HTR-8/SVneo (cell line): ENCODE results near the gene EAF1.
"Not testable (repeated sequence)": the region's sequence is repeated elsewhere in the genome, so short reads cannot be mapped to it uniquely, and the experiment has no call there.

Source experiments
- DNase-seq: peaks from one replicate; pipeline ENCODE4 v3.0.0; 2011; ENCODE audit warnings: low spot score, mixed read lengths; ENCODE audit not compliant: insufficient read length
- FAIRE-seq: peaks from 2 replicates; lab custom pipeline; 2011; peaks lifted over from hg19 to GRCh38; lab: Jason Lieb, UNC

The EAF1 gene

DNA sequence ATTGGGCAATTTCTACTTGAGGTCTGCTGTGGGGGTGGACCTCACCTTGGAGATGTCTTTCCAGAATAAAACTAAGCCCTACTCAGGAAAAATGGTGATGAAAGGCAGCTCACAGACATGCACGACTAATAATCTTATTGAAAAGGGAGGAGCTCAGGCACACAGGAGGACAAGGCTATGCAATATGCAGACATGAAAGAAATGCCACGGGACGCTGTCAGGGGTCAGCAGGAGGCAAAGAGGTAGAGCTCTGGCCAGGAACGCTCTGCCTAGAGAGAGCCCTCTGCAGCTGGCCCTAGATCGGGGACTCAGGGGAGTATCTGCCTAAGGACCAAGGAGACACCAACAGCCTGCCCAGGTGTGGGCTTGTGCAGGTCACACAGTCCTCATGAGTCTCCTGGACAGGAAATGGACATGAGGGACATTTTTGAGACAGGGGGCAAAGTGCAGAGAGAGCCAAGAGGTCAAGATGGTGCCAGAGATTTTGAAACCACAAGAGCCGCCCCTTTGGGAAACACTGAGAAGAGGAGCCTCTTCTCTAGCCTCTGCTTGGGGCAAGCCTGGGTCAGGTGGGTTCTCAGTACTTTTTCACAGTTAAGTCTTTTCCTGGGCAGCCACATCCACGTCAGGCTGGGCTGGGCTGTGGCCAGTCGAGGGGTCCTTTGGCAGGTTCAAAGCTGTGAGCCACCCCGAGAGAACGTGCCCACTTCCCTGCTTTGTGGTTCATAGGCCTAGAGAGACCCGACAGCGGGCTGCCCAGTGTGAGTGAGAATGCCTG, 23.2 kb downstream of the EAF1 start:
- no peak for FAIRE-seq
- no peak for DNase-seq

DNA sequence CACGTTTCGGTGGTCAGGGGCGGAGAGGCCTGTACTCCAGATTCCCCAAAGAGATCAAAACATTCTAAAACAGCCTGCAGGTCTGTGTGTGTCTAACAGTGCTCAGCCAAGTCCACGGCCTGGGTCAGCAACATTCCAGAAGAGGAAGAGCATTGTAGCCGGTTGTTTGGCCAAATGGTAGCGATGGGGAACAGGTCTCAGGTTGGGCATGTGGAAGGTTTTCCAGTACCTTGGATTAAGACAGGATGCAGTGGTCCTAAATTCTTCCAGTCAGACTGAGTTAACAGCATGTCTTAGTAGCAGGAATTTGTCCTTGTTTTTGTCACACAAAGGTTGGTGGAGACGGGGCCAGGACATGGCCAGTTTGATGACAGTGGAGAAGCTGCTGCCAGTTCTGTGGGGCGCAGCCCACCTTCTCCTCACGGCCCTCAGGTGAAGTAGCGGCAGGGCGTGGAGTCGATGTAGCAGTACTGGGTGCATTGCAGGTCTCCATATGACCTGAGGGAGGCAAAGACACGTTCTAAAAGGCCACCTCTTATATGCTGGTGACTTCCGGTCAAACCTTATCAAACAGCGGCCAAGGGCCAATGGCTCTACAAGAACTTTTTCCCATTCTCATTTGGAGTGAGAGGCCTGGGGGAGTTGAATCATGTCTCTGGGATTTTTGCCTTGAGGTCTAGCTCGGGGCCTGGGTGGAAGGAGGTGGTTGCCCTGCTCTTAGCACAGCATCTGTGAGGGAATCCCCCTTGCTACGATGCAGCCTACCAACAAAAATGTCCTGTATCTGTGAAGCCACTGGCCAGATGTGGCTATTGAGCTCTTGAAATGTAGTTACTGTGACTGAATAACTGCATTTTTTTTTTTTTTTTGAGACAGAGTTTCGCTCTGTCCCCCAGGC, 24.1 kb downstream of the EAF1 start:
- no peak for DNase-seq
- FAIRE-seq = no peak

DNA sequence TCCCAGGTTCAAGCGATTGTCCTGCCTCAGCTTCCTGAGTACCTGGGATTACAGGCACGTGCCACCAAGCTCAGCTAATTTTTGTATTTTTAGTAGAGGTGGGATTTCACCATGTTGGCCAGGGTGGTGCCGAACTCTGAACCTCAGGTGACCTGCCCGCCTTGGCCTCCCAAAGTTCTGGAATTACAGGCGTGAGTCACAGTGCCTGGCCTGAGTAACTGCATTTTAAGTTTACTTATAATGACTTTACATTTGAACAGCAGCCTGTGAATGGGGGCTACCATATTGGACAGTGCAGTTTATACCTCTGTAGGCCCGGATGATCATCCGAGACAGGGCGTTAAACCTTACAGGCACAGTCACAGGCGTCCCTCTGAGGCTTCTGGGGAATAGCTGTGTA, 24.8 kb downstream of the EAF1 start:
- FAIRE-seq = no peak
- DNase-seq = no peak

DNA sequence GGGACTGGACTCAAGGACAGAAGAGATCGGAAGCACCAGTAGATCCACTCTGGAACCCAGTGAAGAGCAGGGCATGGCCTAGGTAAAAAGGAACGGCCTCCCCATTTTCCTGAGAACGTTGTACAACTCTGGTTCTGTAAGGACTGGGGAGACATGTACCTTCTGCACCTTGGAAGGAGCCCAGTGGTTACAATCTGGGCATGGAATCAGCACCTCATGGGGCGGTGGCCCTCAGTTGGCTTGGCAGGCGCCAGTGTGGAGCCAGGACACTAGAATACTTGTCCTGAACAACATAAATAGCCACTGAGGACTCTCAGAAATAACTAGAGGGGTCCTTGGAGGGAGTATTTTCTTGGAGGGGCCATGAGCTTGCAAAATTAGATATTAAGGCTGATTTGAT, 25.6 kb downstream of the EAF1 start:
- FAIRE-seq (no peak), DNase-seq (no peak)

DNA sequence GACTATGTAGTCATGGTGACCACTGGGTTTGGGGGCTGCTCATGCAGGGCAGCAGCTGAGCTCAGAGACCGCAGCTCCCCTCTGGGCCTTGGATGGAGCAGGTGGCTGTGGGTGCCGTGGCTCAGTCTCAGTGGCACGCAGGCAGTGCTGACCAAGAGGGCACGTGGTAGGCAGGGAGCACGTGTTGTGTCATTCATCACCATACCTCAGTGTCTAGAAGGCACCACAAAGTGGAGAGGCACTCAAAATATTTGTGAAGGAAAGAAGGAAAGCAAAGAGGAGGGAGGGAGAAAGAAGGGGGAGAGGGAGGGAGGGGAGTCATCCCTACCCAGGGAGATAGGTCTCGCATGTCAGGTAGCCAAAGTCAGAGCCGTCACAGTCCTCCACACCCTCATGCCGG, 26.1 kb downstream of the EAF1 start:
- DNase-seq (no peak), FAIRE-seq (peak; percentile 9)

DNA sequence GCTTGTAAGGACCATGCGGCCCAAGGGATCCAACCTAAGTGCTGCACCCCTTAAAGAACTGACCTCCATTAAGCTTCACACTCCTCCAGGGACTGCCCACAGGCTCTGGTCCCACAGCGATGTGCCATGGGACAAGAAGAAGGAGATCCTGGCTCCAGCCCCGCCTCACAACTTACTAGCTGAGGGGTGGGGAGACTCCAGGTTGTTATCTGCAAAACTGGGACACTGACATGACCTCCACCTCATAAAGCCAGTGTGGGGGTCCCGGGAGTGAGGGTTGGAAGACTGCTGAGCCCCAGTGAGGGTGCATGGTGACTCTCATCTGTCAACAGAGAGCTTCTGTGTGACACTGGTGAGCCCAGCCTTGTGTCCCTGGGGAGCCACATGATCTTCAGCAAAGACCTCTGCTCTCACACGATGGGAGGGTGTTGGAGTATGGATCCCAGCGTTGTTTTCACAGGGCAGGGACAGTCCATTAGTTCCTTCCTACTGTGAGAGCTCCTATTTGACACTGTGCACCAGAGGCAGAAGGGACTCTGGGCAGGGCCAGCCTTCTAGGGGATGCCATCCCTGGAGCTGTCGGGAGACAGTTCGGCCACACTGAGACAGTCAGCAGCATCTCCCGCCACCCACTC, 26.7 kb downstream of the EAF1 start:
- FAIRE-seq = no peak
- DNase-seq = no peak

DNA sequence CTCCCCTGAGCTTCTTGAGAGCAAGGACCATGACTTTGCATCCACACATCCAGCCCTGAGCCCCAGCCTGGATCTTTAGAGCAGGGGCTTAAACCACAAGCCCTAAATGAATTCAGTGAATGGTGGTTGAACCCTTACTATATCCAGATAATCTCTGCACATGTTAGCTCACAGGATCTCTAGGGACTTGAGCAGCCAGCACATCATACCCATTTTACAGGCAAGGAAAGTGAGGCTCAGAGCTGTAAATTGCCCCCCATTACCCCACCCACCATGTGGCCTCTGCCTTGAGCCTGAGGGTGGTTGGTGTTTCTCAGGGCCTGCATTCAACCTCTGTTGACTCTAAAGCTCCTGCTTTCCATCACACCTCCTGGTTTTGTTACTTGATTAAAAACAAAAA, 27.6 kb downstream of the EAF1 start:
- no peak for FAIRE-seq
- no peak for DNase-seq

DNA sequence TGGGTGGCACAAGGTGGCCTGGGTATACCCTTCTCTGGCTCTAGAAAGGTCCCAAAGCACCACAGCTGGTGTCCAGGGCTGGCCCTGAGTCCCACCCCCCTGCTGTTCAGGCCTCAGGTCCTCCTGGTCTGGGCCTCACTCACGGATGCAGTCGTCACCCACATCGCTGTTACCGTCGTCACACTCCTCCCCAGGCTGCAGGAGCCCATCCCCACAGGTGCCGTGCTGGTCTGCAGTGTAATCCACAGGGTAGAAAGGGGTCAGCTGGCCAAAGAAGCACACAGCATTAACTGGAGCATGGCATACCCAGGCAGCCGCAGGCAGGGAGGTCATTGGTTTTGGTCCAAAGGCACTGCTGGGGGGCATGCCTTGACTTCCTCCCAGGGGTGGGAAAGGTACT, 28.4 kb downstream of the EAF1 start:
- FAIRE-seq (no peak), DNase-seq (no peak)

DNA sequence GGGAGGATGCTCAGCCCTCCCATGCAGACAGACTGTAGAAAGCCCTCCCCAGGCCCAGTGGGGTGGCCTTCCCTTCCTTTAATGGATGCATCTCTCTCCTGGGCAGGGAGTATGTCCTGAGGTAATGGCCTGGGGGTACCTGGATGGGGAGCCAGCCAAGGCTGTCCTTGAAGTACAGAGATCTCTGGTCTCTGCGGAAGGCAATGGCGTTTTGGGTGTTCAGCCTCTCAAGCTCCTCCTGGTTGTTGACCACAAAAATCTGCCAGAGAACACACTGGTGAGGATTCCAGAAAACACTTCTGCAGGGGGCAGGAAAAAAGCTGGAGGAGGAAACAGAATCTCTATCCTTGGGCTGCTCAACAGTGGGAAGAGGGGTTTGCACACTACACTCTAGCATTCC, 28.9 kb downstream of the EAF1 start:
- FAIRE-seq (no peak), DNase-seq (no peak)

DNA sequence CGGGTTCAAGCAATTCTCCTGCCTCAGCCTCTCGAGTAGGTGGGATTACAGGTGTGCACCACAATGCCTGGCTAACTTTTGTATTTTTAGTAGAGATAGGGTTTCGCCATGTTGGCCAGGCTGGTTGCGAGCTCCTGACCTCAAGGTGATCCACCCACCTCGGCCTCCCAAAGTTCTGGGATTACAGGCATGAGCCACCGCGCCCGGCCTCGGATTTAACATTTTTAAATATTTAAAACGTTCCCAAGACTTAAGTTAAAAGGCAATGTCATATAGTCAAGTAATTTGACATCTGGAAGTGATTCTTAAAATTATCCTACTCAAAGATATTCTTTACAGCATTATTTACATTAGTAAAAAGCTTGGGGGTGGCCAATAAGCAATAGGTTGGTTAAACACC, 29.5 kb downstream of the EAF1 start:
- DNase-seq = not testable (repeated sequence)

DNA sequence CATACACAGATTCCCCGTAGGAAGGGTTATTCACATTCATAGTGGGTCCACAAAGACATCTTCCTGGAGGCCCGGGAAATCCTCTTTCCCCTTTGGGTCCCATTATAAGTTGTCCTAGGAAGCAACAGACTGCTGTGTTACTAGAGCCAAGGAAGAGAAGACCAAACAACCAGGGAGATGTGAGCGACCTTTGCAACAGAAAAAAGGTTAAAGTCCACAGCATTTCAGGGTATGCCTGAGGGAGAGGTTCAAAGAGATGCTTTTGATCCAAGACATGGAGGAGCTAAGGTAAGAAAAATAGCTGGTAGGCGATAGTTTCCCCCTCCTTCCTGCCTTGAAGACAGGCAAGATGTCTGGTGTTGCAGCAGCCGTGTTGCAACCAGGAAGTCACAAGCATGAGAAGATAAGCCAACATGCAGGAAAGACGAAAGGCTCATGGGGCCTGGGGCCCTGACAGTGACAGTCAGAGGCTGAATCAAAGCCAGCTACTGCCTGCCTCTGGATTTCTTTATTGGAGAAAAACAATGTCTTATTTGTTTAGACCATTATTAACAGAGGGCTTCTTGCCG, 30.9 kb downstream of the EAF1 start:
- no peak for DNase-seq
- no peak for FAIRE-seq

More for the DNA sequence above, 29.5 kb downstream of the EAF1 start:
- not testable (repeated sequence) for FAIRE-seq

DNA sequence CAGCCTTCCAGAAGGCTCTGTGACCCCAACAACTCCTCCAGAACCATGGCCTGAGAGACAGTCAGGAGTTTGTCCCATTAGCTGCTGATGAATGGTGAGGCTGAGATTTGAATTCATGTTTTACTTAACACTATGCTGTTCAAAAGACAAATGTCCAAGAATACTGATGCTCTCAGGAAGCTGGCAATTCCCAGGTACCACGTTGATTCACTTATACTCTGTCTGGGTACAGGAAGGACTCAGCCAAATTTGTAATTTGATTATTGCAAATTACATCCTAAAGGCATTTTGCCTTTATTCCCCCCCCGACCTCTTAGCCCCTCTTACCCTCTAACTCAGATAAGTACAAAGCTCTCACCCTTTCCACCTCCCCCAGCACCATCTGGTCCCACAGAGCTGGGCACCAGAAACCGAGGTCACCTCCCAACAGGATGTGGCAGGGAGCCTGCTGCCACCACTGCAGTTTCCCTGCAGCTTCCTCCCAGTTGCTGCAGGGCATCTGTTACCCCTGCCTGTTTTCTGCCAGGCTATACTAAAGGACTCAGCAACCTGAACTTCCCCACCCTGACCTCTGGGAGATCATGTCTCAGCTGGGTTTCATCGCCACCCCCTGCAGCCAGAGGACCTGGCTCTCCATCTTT, 33.6 kb downstream of the EAF1 start:
- peak; percentile 10 for DNase-seq
- FAIRE-seq = no peak

DNA sequence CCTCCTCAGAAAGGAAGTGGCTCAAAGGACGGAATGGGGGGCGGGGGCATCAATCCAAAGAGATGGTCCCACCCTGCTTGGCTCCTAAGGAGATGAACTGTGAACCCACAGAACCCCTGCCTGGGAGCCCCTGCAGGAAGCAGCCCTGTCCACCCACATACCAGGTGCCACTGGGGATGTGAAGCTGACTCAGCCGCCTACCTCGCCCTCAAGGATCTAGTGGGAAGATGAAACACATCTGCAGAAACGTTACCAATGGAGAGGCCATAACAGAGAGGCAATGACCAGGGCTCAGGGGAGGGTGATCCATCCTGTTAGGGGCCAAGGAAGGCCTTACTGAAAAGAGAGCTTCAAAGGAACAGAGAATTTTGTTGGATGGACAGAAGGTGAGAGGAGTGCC, 35.1 kb downstream of the EAF1 start:
- DNase-seq (no peak), FAIRE-seq (no peak)

DNA sequence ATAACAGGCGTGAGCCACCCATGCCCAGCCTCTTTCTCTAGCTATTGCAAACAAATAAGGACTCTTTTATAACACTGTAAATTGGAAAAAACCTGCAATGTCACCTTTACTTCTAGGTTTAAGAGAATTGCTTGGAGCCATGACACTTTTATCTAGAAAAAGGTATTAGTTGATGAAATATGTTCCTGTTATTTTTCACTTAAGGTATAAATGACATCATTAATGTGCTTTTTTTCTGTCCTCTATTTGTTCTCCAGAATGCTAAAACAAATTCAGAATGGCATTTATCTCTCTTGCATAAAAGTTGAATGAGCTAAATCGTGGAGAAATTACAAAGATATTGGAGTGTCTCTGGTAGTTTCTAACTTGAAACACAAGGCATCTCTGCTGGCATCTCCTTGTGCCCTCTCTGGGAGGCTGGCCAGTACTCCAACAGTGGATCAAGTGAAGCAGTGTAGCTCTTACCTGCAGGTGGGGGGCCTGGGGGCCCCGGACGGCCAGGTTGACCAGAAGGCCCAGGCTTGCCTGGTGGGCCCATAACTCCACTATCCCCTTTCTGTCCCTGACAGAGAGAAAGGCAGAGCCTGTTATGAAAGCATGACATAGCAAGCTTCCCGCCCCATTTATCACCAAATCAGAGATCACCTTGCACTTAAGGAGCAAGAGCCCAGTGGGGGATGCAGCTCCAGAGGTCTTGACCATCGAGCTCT, 38.6 kb downstream of the EAF1 start:
- no peak for FAIRE-seq

DNA sequence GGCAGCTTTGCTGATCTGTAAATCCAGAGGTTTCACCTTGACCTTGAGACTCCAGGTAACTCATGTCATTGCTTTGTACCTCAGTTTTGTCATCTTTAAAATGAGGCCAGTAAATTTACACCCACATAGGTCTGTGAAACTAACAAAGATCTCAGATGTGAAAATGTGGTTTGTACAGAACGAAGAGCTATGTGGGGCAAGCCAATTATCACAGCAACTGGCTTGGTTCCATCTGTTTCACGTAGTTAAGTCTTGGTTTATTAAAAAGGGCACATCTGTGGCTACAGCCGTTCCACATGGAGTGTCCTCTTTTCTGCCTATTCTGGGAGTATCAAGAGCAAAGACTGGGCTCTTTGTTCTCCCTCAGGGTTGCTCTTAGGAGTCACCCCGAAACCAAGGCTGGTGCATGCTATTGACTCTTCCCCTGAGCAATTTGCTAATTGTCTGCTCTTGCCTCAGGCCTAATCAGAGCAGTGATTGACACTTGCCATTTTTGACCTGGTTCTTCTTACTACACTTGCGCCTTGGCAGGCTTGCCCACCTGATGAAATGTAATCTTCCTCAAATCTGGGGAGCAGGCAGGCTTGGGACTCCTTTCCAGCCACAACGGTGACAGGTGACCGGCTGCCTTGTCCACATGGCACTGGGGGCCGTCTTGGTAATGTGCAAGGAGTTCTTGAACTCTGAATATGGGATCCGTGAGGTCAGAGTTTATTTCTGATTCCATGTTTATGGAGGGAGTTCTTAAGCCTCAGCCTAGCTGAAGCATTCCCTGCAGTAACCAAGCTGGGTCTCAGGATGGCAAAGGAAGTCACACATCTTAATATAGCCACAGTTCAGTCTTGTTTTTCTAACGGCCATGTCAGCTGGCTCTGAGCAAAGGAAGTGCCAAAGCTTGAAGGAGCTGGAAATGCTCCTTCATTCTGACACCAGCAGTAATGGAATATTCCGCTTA, 40.1 kb downstream of the EAF1 start:
- FAIRE-seq (no peak), DNase-seq (no peak)

More for the DNA sequence above, 38.6 kb downstream of the EAF1 start:
- DNase-seq = no peak

DNA sequence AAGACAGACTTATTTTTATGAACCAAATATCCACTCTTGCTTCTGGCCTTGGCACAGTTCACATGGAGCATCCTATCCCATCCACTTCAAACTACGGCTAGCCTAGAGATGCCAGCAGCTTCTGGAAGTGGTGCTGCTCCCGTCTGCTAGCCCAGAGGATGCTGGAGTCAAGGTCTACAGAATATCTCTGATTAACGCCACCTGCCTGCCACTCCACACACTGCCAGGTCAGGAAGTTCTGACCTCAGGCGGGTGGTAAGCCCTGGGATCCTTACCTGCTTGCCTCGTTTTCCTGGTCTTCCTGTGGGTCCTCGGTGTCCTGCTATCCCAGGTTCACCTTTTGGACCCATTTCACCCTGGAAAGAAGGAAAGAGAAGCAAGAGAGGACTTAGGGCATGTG, 42.9 kb downstream of the EAF1 start:
- FAIRE-seq = no peak
- DNase-seq = no peak

DNA sequence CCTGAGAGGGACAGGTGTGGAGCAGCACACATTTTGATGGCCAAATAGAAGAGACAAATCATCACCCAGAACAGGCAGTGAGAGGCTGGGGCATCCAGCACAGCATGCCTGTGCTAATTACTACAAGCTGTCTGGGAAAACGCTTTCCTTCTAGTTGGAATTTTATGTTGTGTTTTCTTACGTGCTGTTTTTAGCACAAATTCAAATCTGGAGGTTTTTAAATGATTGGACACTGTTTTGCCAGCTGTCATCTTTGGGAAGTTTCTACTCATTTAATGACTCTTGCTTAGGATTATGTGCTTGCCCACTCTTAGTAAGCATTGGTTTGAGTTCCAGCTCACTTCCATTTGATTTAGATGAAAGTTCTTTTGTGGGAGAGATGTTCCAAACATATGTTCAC, 43.5 kb downstream of the EAF1 start:
- FAIRE-seq = no peak
- no peak for DNase-seq

DNA sequence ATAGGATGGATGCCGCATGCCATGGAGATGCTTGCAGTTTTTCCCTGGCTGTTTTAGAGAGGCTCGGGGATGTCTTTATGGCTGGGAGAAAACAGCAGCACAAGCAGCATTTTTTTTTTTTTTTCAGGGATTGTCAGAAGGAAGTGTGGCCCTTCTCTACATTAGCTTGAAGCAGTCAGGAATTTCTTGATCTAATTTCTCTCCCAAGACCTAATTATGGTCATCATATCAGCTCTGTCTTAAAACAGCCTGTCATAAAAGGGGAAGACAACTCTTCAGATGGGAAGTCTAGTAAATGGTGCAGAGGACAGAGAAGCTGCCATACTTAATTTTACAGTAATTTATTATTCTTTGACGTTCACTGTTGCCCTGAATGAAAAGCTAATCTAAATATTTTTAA, 44.5 kb downstream of the EAF1 start:
- no peak for DNase-seq
- FAIRE-seq = no peak
